BLaER1 treated with 17β-estradiol and CSF1 and Interleukin-3, amounts not matched to agents 10 nM and 100 nM (cell line): Measurements from ENCODE around the gene SPDYC.
A peak's percentile ranks its signal among the peaks of the same experiment; 100 is the strongest.
"Not testable (repeated sequence)": the region's sequence is repeated elsewhere in the genome, so short reads cannot be mapped to it uniquely, and the experiment has no call there.

Experiments used
- H3K27ac ChIP-seq, 11 experiments: shearing (Covaris generic); formaldehyde crosslinking; 2 replicates each; pipeline ENCODE4 v1.8.1; 2022
- H3K27me3 ChIP-seq, 11 experiments: shearing (Covaris generic); formaldehyde crosslinking; 2 replicates each; pipeline ENCODE4 v1.8.1; 2022
- H3K36me3 ChIP-seq, 11 experiments: shearing (Covaris generic); formaldehyde crosslinking; 2 replicates each; pipeline ENCODE4 v1.8.1; 2022
- H3K4me1 ChIP-seq, 10 experiments: shearing (Covaris generic); formaldehyde crosslinking; 2 replicates each; pipeline ENCODE4 v1.8.1; 2022
- H3K4me2 ChIP-seq, 11 experiments: shearing (Covaris generic); formaldehyde crosslinking; 2 replicates each; pipeline ENCODE4 v1.8.1; 2022
- H3K4me3 ChIP-seq, 10 experiments: shearing (Covaris generic); formaldehyde crosslinking; 2 replicates each; pipeline ENCODE4 v1.8.1; 2022
- H3K9ac ChIP-seq, 11 experiments: shearing (Covaris generic); formaldehyde crosslinking; 2 replicates each; pipeline ENCODE4 v1.8.1; 2022
- H3K9me3 ChIP-seq, 11 experiments: shearing (Covaris generic); formaldehyde crosslinking; replicated peaks in 1 of 11; 2 replicates each; pipeline ENCODE4 v1.8.1; 2022
- H4K20me1 ChIP-seq, 11 experiments: shearing (Covaris generic); formaldehyde crosslinking; 2 replicates each; pipeline ENCODE4 v1.8.1; 2022
- Cebpa-rat ChIP-seq, 11 experiments: shearing (Covaris generic); IDR thresholded peaks; 2 replicates each; pipeline ENCODE4 v1.8.1; 2022

Gene SPDYC

GRCh38 chr11:65172600-65172999 lies 2.6 kb downstream of the SPDYC start:
- Histone ChIP-seq H3K4me2 (no peak overlapping the region), H3K9ac (no peak overlapping the region), H3K27ac (no peak overlapping the region), H3K4me1 (peaks cover 9 to 25% (median 18%) of the 10 kb centered on the region in 10 experiments), H3K36me3 (no peaks in the 10 kb centered on the region), H3K27me3 (no peaks in the 10 kb centered on the region), H3K4me3 (no peak overlapping the region), H3K9me3 (no peaks in the 10 kb centered on the region), H4K20me1 (no peaks in the 10 kb centered on the region)
- TF ChIP-seq Cebpa-rat (IDR thresholded peaks at IDR 0.05), result no peak

- H3K36me3 ChIP-seq, result not testable (repeated sequence)
These were observed 4.6 kb downstream of the SPDYC start for GRCh38 chr11:65174571-65175010.

DNA sequence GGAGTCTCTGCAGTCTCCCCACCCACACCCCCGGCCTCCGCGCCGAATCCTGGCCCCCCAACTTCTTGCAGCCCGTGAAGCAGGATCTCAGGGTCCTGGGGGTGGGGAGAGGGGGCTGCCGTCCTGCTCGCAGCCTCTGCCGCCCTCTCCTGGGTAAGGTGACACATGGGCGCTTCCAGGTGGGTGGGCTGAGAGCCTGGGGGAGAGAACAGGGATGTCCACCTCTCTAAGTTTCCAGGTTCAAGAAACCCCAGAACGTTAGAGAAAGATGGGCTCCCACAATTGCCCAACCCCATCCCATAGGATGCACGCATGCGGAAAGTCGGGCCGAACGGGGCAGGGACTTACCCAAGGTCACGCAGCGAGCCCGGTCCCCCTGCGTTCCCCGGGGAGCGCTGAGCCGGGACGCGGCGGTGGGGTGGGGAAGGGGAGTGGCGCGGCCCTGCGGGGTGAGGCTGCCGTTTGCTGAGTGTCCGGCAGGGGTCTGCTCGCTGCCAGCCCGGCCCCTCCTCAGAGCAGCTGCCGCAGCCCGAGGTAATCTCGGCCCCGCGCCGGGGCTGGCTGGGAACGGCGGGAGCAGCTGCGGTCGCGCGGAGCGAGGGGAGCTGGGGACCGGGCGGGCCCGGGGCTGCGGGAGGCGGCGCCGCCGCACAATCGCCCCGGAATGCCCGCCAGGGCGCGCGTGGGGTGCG lies 11.0 kb downstream of the SPDYC start:
- Histone ChIP-seq H3K27ac (peak overlapping the region; percentile 68 to 94 (median 87); a peak in 21 of 22 replicates), H3K4me3 (peak overlapping the region; percentile 75 to 100 (median 96))

More at GRCh38 chr11:65174571-65175010, 4.6 kb downstream of the SPDYC start:
- not testable (repeated sequence) for H3K9me3 ChIP-seq, H3K4me3 ChIP-seq, H4K20me1 ChIP-seq, H3K27ac ChIP-seq, H3K9ac ChIP-seq, H3K27me3 ChIP-seq, H3K4me2 ChIP-seq
- peaks cover under 1 to 16% (median 5%) of the 10 kb centered on the region in 10 experiments; a peak in 18 of 20 replicates for H3K4me1 ChIP-seq

GRCh38 chr11:65181569-65182257 lies 11.7 kb downstream of the SPDYC start, which contains the start of gene CAPN1:
TSS of gene CAPN1 (plus strand) at chr11:65181928. CDS start at chr11:65182702, 774 bp downstream.
- Histone ChIP-seq H3K4me3 (peak within 1 kb of the TSS; percentile 75 to 100 (median 96)), H3K4me2 (peak within 1 kb of the TSS; percentile 91 to 100 (median 98)), H3K36me3 (peaks cover 12 to 36% (median 33%) of the 10 kb centered on the region in 11 experiments), H4K20me1 (peaks cover 0 to 45% (median 29%) of the 10 kb centered on the region in 11 experiments; a peak in 15 of 22 replicates), H3K4me1 (peaks cover 24 to 43% (median 31%) of the 10 kb centered on the region in 10 experiments), H3K9ac (peak within 1 kb of the TSS; percentile 88 to 100 (median 95)), H3K27ac (peak within 1 kb of the TSS; percentile 85 to 96 (median 92)), H3K27me3 (no peaks in the 10 kb centered on the region), H3K9me3 (no peaks in the 10 kb centered on the region)
- no peak for TF ChIP-seq Cebpa-rat (IDR thresholded peaks at IDR 0.05)

More for the DNA sequence above, 11.0 kb downstream of the SPDYC start:
- TF ChIP-seq Cebpa-rat (IDR thresholded peaks at IDR 0.05), result no peak
- Histone ChIP-seq H4K20me1 (peaks cover 0 to 38% (median 23%) of the 10 kb centered on the region in 11 experiments; a peak in 14 of 22 replicates), H3K4me2 (peak overlapping the region; percentile 73 to 93 (median 89)), H3K27me3 (no peaks in the 10 kb centered on the region), H3K9ac (peak overlapping the region; percentile 88 to 100 (median 95)), H3K36me3 (peaks cover 5 to 29% (median 26%) of the 10 kb centered on the region in 11 experiments), H3K9me3 (no peaks in the 10 kb centered on the region), H3K4me1 (peaks cover 24 to 43% (median 31%) of the 10 kb centered on the region in 10 experiments)

DNA sequence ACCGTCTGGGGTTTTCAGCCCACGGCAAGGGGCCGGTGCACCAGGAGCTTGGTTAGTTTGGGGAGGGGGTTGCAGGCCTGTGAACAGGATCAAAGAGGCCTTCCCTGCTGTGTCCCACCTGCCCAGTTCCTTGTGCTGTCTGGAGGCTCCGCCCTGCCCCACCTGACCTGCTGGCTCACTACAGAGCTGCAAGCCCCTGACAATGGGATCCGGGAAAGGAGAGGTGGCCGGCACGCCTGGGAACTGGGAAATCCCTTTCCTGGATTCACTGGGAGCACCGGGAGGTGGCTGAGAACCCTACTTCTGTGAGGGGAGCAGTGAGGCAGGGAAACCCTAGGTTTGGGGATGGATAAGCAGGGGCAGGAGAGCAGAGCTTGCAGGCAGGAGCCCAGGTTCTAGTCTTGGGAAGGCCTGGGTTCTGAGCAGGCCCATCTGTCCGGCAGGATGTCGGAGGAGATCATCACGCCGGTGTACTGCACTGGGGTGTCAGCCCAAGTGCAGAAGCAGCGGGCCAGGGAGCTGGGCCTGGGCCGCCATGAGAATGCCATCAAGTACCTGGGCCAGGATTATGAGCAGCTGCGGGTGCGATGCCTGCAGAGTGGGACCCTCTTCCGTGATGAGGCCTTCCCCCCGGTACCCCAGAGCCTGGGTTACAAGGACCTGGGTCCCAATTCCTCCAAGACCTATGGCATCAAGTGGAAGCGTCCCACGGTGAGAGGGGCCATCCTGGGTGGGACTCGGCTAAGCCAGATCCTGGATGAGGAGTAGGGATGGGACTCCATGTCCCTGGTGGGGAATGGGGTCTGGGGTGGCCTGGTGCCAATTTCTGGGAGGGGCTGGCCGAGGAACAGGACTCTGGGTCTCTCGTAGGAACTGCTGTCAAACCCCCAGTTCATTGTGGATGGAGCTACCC lies 12.5 kb downstream of the SPDYC start:
- Histone ChIP-seq H4K20me1 (peaks cover 0 to 53% (median 31%) of the 10 kb centered on the region in 11 experiments; a peak in 15 of 22 replicates), H3K9ac (peak overlapping the region; percentile 88 to 100 (median 95)), H3K4me2 (peak overlapping the region; percentile 88 to 100 (median 98)), H3K27me3 (no peaks in the 10 kb centered on the region), H3K4me3 (peak overlapping the region; percentile 75 to 100 (median 96)), H3K27ac (peak overlapping the region; percentile 85 to 96 (median 92)), H3K9me3 (no peaks in the 10 kb centered on the region), H3K36me3 (peaks cover 20 to 44% (median 41%) of the 10 kb centered on the region in 11 experiments), H3K4me1 (peaks cover 24 to 43% (median 31%) of the 10 kb centered on the region in 10 experiments)
- TF ChIP-seq Cebpa-rat (IDR thresholded peaks at IDR 0.05), result no peak

- Histone ChIP-seq H3K4me1 (peaks cover 24 to 43% (median 31%) of the 10 kb centered on the region in 10 experiments), H3K36me3 (peaks cover 28 to 53% (median 49%) of the 10 kb centered on the region in 11 experiments), H4K20me1 (peaks cover 0 to 60% (median 31%) of the 10 kb centered on the region in 11 experiments; a peak in 15 of 22 replicates), H3K4me2 (peak overlapping the region; percentile 88 to 100 (median 98)), H3K27ac (peak overlapping the region in 8 of 11 experiments; percentile 85 to 94 (median 92); a peak in 7 of 22 replicates), H3K9ac (peak overlapping the region; percentile 88 to 100 (median 95)), H3K27me3 (no peaks in the 10 kb centered on the region), H3K9me3 (no peaks in the 10 kb centered on the region), H3K4me3 (peak overlapping the region; percentile 75 to 100 (median 96))
- TF ChIP-seq Cebpa-rat (IDR thresholded peaks at IDR 0.05), result no peak
These were observed 13.3 kb downstream of the SPDYC start for GRCh38 chr11:65183201-65183891.

GRCh38 chr11:65184146-65184545 lies 14.1 kb downstream of the SPDYC start:
- Histone ChIP-seq H3K9me3 (no peaks in the 10 kb centered on the region), H3K36me3 (peaks cover 36 to 61% (median 57%) of the 10 kb centered on the region in 11 experiments), H3K9ac (peak overlapping the region in 5 of 11 experiments; percentile 88 to 97 (median 95); a peak in 5 of 22 replicates), H3K4me2 (peak overlapping the region in 9 of 11 experiments; percentile 91 to 100 (median 98); a peak in 13 of 22 replicates), H4K20me1 (peaks cover 0 to 66% (median 33%) of the 10 kb centered on the region in 11 experiments; a peak in 15 of 22 replicates), H3K27ac (no peak overlapping the region), H3K4me1 (peaks cover 27 to 50% (median 31%) of the 10 kb centered on the region in 10 experiments), H3K27me3 (no peaks in the 10 kb centered on the region), H3K4me3 (peak overlapping the region in 1 of 10 experiments; percentile 100; a peak in 1 of 20 replicates)
- TF ChIP-seq Cebpa-rat (IDR thresholded peaks at IDR 0.05), result no peak
